Embryonic facial prominence (tissue), 1 donor: ENCODE measurements around the gene NDUFAF2.
"Not testable (repeated sequence)": the region's sequence is repeated elsewhere in the genome, so short reads cannot be mapped to it uniquely, and the experiment has no call there.

Experiments used
- DNase-seq: peaks from one replicate; pipeline ENCODE4 v3.0.0-alpha.2; 2016; ENCODE audit errors: extremely low spot score

NDUFAF2 gene

GRCh38 chr5:61048534-61048933 is 103.5 kb downstream of the NDUFAF2 start:
- no peak for DNase-seq

GRCh38 chr5:61050292-61050691 is 105.3 kb downstream of the NDUFAF2 start:
- DNase-seq, result no peak

GRCh38 chr5:61051267-61051666 is 106.3 kb downstream of the NDUFAF2 start:
- no peak for DNase-seq

GRCh38 chr5:61052882-61053281 is 107.9 kb downstream of the NDUFAF2 start:
- no peak for DNase-seq

DNA sequence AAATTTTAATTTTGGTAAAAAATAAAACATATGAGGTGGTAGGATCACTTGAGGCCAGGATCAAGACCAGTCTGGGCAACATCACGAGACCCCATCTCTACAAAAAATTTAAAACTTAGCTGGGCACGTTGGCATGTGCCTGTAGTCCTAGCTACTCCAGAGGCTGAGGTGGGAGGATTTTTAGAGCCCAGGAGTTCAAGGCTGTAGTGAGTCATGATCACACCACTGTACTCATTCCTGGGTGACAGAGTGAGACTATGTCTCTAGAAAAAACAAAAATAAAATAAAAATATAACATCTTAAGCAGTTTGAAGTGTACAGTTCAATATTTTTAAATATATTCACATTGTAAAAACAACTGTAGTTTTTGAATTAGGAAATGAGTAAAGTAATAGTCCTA is 108.9 kb downstream of the NDUFAF2 start:
- no peak for DNase-seq

- no peak for DNase-seq
Observed at GRCh38 chr5:61055434-61056006, 110.5 kb downstream of the NDUFAF2 start.

DNA sequence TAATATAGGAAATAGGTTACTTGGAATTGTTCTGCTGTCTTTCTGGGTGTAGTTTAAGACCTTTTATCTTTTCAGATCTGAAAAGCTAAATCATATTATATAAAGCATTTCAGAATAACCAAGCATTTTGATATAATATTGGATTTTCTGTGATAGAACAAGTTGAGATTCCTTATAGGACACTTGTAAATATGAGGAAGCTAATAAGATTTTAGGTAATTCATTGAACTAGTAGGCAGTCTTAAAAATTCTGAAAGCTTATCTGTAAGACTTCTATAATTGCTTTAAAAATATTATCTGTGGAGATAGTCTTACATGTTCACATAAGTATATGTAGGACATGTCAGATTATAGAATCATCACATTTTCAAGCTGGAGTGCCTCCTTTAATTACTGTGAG is 114.5 kb downstream of the NDUFAF2 start:
- no peak for DNase-seq

DNA sequence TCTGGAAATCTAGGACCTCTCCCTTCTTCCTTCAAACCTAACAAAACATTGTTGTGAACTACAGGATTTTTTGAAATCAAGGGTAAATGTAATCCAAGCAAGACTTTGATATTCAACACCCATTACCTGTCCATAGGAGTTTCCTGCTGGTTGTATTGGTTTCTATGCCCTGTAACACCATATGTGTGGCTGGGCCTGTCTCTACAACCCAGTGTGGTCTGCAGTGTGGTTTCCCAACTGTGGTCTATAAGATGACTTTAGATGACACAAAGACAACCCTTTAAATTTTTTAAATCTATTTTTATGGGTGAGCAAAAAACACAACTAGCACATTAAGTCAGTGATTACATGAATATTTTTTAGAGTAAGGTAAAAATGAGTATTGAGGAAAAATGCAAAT is 124.1 kb downstream of the NDUFAF2 start:
- no peak for DNase-seq

- DNase-seq, result no peak
Observed at GRCh38 chr5:61071526-61071925, 126.5 kb downstream of the NDUFAF2 start.

DNA sequence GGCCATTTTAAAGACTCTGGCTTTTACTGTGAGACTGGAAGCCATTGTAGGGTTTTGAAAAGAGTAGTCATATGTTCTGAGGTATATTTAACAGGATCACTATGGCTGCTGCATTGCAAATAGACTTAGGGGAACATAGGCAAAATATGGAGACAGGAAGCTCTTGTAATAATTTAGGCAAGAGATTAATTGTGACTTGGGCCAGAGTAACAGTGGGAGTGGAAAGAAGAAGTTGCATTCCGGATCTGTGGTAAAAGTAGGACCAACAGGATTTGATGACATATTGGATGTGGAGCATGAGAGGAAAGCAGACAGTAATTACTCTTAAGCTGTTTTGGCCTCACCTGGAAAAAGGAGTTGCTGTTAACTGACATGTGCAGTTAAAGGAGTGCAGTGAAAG is 131.6 kb downstream of the NDUFAF2 start:
- DNase-seq, result no peak

GRCh38 chr5:61081741-61082140 is 136.7 kb downstream of the NDUFAF2 start:
- DNase-seq, result no peak

DNA sequence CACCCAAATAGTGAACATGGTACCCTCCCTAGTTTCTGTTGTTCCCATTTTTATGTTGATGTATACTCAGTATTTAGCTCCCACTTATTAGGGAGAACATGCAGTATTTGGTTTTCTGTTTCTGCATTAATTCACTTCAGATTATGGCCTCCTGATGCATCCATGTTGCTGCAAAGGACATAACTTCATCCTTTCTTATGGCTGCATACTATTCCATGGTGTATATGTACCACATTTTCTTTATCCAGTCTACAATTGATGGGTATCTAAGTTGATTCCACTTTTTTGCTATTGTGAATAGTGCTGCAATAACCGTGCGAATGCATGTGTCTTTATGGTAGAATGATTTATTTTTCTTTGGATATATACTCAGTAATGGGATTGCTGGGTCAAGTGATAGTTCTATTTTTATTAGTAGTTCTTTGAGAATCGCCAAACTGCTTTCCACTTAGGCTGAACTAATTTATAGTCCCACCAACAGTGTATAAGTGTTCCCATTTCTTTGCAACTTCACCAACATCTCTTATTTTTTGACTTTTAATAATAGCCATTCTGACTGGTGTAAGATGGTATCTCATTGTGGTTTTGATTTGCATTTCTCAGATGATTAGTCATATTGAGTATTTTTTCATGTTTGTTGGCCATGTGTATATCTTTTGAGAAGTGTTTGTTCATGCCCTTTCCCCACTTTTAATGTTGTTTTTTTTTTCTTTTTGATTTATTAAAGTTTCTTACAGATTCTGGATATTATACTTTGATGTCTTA is 137.7 kb downstream of the NDUFAF2 start:
- DNase-seq, result no peak

GRCh38 chr5:61084658-61085057 is 139.7 kb downstream of the NDUFAF2 start:
- DNase-seq, result no peak

DNA sequence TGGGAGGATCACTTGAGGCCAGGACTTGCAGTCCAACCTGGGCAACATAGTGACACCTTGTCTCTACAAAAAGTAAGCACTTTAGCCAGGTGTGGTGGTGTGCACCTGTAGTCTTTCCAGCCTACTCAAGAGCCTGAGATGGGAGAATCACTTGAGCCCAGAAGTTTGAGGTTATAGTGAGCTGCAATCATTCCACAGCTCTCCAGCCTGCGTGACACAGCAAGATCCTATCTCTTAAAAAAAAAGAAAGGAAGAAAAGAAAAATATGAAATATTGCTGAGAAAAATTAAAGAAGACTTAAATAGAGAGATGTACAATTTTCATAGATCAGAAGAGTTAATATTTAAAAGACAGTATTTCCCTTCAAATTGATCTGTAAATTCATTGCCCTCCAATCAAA is 140.9 kb downstream of the NDUFAF2 start:
- DNase-seq, result no peak

- no peak for DNase-seq
Observed at GRCh38 chr5:61087921-61088320, 142.9 kb downstream of the NDUFAF2 start.

DNA sequence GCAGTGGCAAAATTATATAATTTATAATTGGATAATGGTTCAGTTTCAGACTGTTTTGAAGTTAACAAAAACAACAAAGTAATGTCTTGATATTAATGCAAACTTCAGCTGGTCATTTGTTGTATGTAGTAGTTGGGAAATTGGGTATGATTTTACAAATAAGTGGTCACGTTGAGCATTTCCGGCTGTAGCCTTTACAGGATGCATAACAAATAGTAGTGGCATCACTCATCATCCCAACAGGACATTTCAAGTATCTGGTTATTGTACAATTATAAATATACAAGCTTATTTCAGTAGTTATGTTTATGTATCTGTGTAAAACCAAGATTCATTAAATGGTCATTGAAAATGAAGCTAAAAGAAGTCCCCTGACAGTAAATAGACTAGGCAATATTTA is 144.3 kb downstream of the NDUFAF2 start:
- DNase-seq, result no peak

- not testable (repeated sequence) for DNase-seq
Observed at GRCh38 chr5:61093046-61093771, 148.2 kb downstream of the NDUFAF2 start.

DNA sequence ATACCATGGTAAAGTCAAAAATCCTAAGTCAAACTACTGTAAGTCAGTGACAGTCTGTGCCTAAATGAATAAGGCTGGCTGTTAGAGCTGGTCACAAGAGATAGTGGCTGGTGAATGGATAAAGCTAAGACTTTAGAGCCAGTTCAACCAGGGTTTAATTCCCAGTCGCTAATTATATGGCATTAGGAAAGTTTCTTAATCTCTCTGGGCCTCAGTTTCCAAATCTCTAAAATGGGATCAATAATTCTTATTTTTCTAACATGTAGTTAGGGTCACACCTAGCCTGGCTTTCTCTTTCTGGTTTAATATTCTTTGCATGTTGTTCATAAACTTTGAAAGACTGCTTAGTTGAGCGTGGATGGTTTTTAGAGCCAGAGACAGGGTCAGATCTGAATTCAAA is 152.5 kb downstream of the NDUFAF2 start:
- DNase-seq, result no peak

DNA sequence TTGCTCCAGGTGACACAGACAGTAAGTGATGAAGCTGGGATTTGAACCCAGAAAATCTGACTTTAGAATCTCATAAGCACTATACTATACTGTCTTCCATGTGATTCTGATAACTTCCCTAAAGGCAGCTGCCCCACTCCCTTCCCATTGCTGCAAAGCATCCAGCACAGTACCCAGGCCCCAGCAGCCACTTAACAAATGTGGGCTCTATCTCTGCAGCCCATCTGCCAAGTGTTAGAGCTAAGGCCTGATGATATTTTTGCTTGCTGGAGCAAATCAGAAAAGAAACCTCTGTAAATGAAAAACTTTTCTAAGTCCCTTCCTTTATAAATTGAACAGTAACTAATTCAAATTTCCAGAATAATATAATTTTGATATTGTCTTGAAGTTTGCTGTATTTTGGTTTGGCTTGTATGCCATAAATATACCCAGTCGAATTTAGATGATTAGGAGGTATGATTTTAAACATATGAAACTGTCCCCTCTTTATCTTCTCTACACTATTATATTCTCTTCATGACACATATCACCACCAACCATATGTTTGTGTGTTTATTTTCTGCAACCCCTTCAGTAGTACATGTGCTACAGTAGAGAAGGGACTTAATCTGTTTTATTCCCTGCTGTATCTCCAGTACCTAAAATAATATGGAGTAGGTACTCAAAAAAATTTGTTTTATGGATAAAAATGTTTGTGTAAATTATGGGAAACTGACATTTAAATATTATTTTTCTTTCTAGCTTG is 153.4 kb downstream of the NDUFAF2 start:
- no peak for DNase-seq

DNA sequence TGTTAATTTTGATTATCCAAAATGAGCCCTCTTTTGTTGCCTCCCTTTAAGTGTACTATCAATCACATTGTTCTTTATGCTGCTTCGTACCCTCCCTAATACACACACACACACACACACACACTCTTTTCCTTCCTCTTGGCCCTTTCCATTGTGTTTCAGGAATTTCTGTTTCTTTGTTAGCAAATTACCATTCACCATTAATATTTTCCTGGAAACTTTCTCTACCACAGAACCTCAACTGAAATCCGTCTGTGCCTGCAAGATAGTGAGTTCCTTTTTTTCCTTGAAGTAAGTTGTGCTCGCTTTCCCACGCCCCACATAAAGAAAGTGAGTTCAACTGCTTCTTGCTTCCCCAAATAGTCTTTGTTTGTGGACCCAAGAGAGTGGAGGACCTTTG is 155.4 kb downstream of the NDUFAF2 start:
- no peak for DNase-seq

GRCh38 chr5:61114441-61114840 is 169.4 kb downstream of the NDUFAF2 start:
- DNase-seq, result no peak

- no peak for DNase-seq
Observed at GRCh38 chr5:61115968-61116367, 171.0 kb downstream of the NDUFAF2 start.
